BE2C (cell line): ENCODE measurements around the gene GATAD2A.

Source experiments
- DNase-seq: peaks from one replicate; pipeline ENCODE4 v3.0.0-alpha.2; 2020
- H3K27me3 ChIP-seq: fragments of 250-450 bp; sonication (Bioruptor Pico); 2 replicates; pipeline ENCODE4 v1.5.1; 2020; ENCODE audit warnings: mild to moderate bottlenecking
- H3K36me3 ChIP-seq: fragments of 250-450 bp; sonication (Bioruptor Pico); 2 replicates; pipeline ENCODE4 v1.5.1; 2020; ENCODE audit warnings: mild to moderate bottlenecking
- H3K4me1 ChIP-seq: fragments of 250-450 bp; sonication (Bioruptor Pico); 2 replicates; pipeline ENCODE4 v1.5.1; 2020
- H3K4me3 ChIP-seq: 2 replicates; pipeline ENCODE4 v1.5.1; 2011; ENCODE audit warnings: low read depth, low read length
- H3K9me3 ChIP-seq: fragments of 250-450 bp; sonication (Bioruptor Pico); 2 replicates; pipeline ENCODE4 v1.5.1; 2020
- TF ChIP-seq, protein P1 (sequence below): IDR thresholded peaks from 2 replicates; pipeline ENCODE4 v1.5.1; 2012; ENCODE audit warnings: mild to moderate bottlenecking, low read depth, low read length

Gene GATAD2A

GRCh38 chr19:19500975-19501644, 95.6 kb downstream of the GATAD2A start:
- Histone ChIP-seq H3K27me3 (no peaks in the 10 kb centered on the region), H3K36me3 (peaks cover 81% of the 10 kb centered on the region), H3K4me3 (no peak overlapping the region), H3K9me3 (no peaks in the 10 kb centered on the region), H3K4me1 (no peaks in the 10 kb centered on the region)
- TF ChIP-seq, protein P1, sequence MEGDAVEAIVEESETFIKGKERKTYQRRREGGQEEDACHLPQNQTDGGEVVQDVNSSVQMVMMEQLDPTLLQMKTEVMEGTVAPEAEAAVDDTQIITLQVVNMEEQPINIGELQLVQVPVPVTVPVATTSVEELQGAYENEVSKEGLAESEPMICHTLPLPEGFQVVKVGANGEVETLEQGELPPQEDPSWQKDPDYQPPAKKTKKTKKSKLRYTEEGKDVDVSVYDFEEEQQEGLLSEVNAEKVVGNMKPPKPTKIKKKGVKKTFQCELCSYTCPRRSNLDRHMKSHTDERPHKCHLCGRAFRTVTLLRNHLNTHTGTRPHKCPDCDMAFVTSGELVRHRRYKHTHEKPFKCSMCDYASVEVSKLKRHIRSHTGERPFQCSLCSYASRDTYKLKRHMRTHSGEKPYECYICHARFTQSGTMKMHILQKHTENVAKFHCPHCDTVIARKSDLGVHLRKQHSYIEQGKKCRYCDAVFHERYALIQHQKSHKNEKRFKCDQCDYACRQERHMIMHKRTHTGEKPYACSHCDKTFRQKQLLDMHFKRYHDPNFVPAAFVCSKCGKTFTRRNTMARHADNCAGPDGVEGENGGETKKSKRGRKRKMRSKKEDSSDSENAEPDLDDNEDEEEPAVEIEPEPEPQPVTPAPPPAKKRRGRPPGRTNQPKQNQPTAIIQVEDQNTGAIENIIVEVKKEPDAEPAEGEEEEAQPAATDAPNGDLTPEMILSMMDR, result no peak
- no peak for DNase-seq

DNA sequence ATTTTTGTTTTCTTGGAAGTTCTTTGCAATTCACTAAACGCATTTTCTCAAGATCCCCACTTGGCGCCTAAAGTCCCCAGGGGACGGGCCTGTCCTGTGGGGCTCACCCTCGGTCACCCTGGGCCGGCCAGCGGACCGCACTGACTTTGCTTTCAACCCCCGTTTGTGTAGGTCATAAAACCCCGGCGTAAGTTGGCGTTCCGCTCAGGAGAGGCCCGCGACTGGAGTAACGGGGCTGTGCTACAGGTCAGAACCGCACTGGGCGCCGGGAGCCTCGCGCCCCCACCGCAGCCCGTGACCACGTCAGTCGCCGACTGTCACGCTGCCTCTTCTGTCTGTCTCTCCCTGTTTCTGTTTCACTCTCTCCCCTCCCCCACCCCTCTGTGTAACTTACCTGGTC, 96.3 kb downstream of the GATAD2A start:
- TF ChIP-seq, protein P1, result no peak
- Histone ChIP-seq H3K36me3 (peaks cover 78% of the 10 kb centered on the region), H3K4me3 (no peak overlapping the region), H3K9me3 (no peaks in the 10 kb centered on the region), H3K27me3 (no peaks in the 10 kb centered on the region), H3K4me1 (no peaks in the 10 kb centered on the region)
- DNase-seq, result no peak

DNA sequence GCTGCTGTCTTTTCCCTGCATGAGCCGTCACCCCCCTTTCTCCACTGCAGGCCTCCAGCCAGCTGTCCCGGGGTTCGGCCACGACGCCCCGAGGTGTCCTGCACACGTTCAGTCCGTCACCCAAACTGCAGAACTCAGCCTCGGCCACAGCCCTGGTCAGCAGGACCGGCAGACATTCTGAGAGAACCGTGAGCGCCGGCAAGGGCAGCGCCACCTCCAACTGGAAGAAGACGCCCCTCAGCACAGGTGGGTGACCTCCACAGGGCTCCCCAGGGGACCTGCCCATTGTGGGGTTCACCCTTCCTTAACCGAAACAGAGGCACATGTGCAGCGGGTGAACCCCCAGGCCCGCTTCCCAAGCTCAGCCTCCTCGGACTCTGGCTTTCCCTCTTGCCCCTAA, 96.8 kb downstream of the GATAD2A start:
- TF ChIP-seq, protein P1, result no peak
- Histone ChIP-seq H3K9me3 (no peaks in the 10 kb centered on the region), H3K4me3 (no peak overlapping the region), H3K4me1 (no peaks in the 10 kb centered on the region), H3K27me3 (no peaks in the 10 kb centered on the region), H3K36me3 (peaks cover 76% of the 10 kb centered on the region)
- no peak for DNase-seq

DNA sequence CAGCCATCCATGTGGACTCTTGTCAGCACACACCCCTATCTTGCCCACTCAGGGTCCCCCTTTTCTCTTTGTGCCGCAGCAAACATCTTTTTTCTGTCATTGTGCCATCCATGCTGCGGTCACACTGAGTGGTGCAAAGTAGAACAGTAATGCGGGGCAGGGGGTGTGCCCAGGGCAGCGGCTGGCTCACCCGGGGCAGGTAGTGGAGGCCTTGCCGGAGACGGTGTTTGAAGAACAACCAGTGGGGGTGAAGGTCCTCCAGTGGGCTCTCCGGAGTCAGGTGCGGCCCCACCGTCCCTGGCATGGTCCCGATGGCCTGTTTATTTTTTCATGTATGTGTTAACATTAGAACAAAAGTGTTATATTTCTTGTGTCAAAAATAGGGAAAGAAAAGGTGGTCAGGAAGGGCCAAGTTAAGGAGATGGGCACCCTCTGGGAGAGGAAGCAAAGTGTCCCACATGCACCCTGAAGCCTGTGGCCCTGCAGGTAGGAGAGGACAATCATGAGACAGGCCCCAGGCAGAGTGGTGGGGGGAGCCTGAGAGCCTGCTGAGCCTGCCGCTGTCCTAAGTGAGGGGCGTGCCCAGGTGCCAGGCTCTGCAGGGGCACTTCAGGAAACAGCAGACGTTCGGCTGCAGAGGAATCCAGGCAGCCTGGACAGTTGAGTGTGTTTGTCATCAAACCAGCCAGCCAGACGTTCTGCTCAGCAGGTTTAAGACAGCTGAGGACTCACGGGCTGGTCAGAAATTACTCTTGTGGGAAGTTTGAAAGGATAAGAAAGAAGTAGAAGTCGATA, 97.5 kb downstream of the GATAD2A start:
- no peaks in the 10 kb centered on the region for H3K27me3 ChIP-seq

DNA sequence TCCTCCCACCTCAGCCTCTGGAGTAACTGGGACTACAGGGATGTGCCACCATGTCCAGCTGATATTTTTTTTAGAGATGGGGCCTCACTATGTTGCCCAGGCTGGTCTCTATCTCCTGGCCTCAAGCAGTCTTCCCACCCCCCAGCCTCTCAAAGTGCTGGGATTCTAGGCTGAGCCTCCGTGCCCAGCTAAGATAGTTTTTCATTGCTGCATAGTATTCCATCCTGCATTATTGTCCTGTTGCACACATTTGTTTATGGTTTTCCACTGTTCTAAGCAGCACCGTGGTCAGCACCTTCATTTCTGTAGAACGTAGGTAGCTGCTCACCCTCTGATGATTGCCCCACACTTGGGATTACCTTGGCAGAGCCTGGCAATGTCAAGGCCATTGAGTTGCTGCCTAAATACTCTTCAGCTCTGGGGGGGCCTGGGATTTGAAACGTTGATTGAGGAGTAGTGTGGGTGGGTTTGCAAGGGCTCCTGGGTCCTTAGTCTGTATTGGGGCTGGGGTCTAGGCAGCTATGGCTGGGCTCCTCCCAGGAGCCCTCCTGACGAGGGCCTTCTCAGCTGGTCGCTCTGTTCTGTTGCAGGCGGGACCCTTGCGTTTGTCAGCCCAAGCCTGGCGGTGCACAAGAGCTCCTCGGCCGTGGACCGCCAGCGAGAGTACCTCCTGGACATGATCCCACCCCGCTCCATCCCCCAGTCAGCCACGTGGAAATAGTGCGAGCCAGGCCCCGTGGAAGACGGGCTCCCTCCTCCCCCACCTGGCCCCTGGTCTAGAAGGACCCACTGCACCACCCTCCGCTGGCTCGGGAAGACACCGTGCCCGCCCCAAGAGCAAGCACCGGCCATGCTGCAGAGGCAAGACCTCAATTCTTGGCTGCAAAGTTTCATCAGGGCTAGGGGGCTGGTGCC, 99.5 kb downstream of the GATAD2A start:
- no peaks in the 10 kb centered on the region for H3K4me1 ChIP-seq
- H3K9me3 ChIP-seq, result no peaks in the 10 kb centered on the region
- DNase-seq, result no peak
- H3K36me3 ChIP-seq, result peaks cover 51% of the 10 kb centered on the region
- H3K4me3 ChIP-seq, result no peak overlapping the region
- TF ChIP-seq, protein P1, result no peak
- no peaks in the 10 kb centered on the region for H3K27me3 ChIP-seq

More for the DNA sequence above, 97.5 kb downstream of the GATAD2A start:
- TF ChIP-seq, protein P1, result no peak
- Histone ChIP-seq H3K36me3 (peaks cover 71% of the 10 kb centered on the region), H3K9me3 (no peaks in the 10 kb centered on the region), H3K4me3 (no peak overlapping the region), H3K4me1 (no peaks in the 10 kb centered on the region)
- DNase-seq, result no peak
